Measurements from ENCODE around the gene CLEC10A.

The CLEC10A gene

DNA sequence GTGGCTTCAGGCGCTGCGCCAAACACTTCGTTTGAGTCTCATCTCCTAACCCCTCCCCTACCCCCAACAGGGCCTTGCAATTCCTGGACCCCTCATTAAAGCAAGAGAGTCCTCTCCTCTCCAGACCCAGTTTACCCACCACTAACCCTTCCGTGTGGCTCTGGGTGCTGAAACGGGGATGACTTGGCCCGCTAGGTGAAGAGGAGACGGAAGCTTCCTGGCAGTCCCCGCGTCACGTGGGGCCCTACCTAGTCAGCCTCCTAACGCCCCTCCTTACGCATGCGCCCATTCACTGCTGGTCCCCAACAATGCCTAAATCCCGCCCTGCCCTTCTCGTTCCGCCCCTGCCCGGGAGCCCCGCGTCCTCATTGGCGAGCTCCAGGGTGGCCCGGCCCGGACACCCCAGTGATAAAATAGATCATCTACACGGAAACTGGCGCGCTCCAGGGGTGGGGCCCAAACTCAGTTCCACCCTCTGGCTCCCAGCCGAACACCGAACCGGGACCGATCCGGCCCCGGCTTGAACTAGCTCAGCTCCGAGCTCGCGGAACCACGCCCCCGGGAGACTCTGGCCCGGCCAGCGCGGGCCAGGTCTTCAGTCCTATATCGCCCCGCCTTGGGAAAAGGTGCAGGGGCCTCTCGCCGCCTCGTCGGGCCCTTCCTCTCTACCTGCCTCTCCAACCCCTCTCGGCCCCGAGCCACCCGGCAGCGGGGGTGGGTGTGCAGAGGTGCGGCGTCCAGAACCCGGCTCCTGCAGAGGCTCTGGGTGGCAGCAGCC is 44.3 kb downstream of the CLEC10A start, which contains the start of gene SLC16A13:
SLC16A13 (plus strand) TSS at position 425 of the 778 bp plus-strand sequence. CDS start 368 bp downstream, outside the sequence.
- DNase-seq: peak; percentile 98

DNA sequence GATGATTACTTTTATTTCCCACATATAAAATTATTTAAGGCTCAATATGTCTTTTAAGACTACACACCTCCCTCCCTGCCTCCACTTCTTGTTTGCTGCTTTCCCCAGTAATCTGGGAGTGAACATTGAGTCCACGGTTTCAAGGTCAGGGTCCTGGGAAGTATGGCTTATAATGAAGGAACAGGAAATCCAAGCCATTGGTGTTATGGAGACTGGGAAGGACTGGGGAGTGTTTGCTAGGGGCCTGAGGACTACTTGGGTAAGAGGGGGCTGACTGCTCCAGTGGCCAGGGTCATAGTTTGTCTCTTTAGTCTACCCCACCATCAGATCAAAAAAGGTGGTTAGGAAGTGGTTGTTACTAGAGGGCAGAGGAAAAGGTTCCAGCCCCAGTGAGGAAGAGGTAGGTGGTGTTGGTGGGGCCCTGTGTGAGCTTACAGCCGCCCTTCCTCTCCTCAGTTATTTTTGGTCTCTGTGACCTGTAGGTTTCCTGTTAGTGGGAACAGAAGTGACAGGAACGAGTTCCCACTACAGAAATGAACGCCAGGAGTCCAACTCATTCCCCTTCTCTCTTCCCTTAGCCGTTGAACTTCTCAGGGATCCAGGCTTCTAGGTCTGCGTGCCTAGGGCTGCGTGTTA is 45.0 kb downstream of the CLEC10A start:
- no peak for DNase-seq

DNA sequence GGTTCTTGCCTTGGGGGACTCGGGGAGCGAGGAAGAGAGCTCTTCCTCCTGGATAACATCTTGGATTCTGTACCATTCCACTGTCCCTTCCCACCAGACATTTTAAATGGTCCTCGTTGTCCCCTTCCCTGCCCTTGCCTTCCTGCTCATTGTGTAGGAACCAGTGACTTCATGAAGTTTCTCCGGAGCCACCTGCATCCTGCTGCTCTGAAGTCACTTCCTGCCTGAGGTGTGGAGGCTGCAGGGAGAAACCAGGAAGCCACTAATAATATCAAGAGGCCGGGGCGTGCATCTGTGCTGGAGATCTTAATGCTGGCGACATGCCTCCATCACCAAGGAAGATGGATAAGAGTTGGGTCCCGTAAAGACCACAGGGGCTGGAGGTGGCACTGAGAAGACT is 50.4 kb downstream of the CLEC10A start:
- DNase-seq: no peak

- DNase-seq: no peak
These were observed 51.0 kb downstream of the CLEC10A start for GRCh38 chr17:7029096-7029495.

DNA sequence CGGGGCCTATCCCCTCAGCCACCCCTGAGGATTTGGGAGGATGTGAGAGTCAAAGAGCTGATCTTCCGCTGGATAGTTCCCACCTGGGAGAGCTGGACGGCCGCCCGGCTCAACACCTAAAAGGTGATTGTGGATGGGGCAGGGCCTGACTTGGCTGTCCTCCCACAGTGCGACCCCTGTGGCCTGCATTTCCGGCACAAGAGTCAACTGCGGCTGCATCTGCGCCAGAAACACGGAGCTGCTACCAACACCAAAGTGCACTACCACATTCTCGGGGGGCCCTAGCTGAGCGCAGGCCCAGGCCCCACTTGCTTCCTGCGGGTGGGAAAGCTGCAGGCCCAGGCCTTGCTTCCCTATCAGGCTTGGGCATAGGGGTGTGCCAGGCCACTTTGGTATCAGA is 52.7 kb downstream of the CLEC10A start:
- DNase-seq: peak; percentile 49

DNA sequence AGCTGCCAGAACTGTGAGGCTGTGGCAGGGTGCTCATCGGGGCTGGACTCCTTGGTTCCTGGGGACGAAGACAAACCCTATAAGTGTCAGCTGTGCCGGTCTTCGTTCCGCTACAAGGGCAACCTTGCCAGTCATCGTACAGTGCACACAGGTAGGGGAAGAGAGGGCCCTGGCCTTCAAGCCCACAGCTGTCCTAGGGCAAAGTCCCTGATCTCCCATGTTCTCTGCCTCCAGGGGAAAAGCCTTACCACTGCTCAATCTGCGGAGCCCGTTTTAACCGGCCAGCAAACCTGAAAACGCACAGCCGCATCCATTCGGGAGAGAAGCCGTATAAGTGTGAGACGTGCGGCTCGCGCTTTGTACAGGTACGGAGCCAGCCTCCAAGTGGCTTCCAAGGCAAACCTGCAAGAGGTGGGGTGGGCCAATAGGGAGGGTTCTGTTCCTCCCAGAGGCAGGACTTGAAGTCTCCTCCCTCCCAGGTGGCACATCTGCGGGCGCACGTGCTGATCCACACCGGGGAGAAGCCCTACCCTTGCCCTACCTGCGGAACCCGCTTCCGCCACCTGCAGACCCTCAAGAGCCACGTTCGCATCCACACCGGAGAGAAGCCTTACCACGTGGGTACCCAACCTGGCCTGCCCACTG is 53.5 kb downstream of the CLEC10A start:
- peak; percentile 53 for DNase-seq

- no peak for DNase-seq
These were observed 54.8 kb downstream of the CLEC10A start for GRCh38 chr17:7025245-7025644.

Data from islet precursor cell (in vitro differentiated cells).